Caco-2 (cell line): ENCODE measurements around the gene SHMT1. TPM values are rescaled to one million over a fixed set of nuclear protein-coding genes. Genes with fewer than 3 reads are reported as not detected.
A peak's percentile ranks its signal among the peaks of the same experiment; 100 is the strongest.
"Not testable (repeated sequence)": the region's sequence is repeated elsewhere in the genome, so short reads cannot be mapped to it uniquely, and the experiment has no call there.

ENCODE experiments used
- BruUV-seq: library from RNA; stranded (reverse); fragments of 400-500 nt; replicated peaks from 2 replicates; lab custom pipeline; 2021; lab: Mats Ljungman, UMichigan
- CTCF ChIA-PET: fragments of 300-600 bp; sonication (Branson Sonifier 250); formaldehyde crosslinking; loops from one replicate; lab custom pipeline; 2022; ENCODE audit warnings: antibody characterized with exemption; lab: Charles Lee
- POLR2A ChIA-PET: fragments of 300-600 bp; sonication (Branson Sonifier 250); formaldehyde crosslinking; loops from one replicate; lab custom pipeline; 2022; ENCODE audit warnings: antibody characterized with exemption; lab: Charles Lee
- DNase-seq, 2 experiments: peaks; one replicate each; pipeline versions ENCODE4 v3.0.0 to v3.0.0-alpha.2; 2020 to 2022
- H3K27me3 ChIP-seq: replicated peaks from 2 replicates; pipeline ENCODE4 v1.6.0; 2011; ENCODE audit warnings: low read length; ENCODE audit not compliant: control insufficient read depth, insufficient read depth
- H3K36me3 ChIP-seq: 2 replicates; pipeline ENCODE4 v1.5.1; 2011; ENCODE audit warnings: low read length; ENCODE audit not compliant: control insufficient read depth, insufficient read depth
- H3K4me1 ChIP-seq: fragments of 250-450 bp; sonication (Bioruptor Pico); 2 replicates; pipeline ENCODE4 v1.5.1; 2020; ENCODE audit warnings: mild to moderate bottlenecking
- H3K4me3 ChIP-seq: 2 replicates; pipeline ENCODE4 v1.5.1; 2011; ENCODE audit warnings: low read depth, mild to moderate bottlenecking, control low read depth, low read length
- H3K9me3 ChIP-seq: fragments of 250-450 bp; sonication (Bioruptor Pico); 2 replicates; pipeline ENCODE4 v1.5.1; 2020; ENCODE audit warnings: mild to moderate bottlenecking, moderate library complexity
- H3K27ac Mint-ChIP-seq: one replicate; pipeline ENCODE4 v1.8.0; 2022; ENCODE audit warnings: mixed read lengths; ENCODE audit not compliant: unreplicated experiment
- H3K27me3 Mint-ChIP-seq: one replicate; pipeline ENCODE4 v1.8.0; 2022; ENCODE audit warnings: mixed read lengths; ENCODE audit not compliant: insufficient read depth, unreplicated experiment
- H3K36me3 Mint-ChIP-seq: one replicate; pipeline ENCODE4 v1.8.0; 2022; ENCODE audit warnings: mild to moderate bottlenecking, mixed read lengths; ENCODE audit not compliant: insufficient read depth, unreplicated experiment
- H3K4me1 Mint-ChIP-seq: one replicate; pipeline ENCODE4 v1.8.0; 2022; ENCODE audit warnings: low read depth, mixed read lengths; ENCODE audit not compliant: unreplicated experiment
- H3K4me3 Mint-ChIP-seq: one replicate; pipeline ENCODE4 v1.8.0; 2022; ENCODE audit warnings: mild to moderate bottlenecking, moderate library complexity, mixed read lengths; ENCODE audit not compliant: unreplicated experiment
- H3K9me3 Mint-ChIP-seq: one replicate; pipeline ENCODE4 v1.8.0; 2022; ENCODE audit warnings: mixed read lengths; ENCODE audit not compliant: unreplicated experiment
- intact Hi-C: fragments of 100-400 bp; cut with micrococcal nuclease; formaldehyde crosslinking; loops from one replicate; pipeline ENCODE4 v1.10.0; 2022; ENCODE audit not compliant: unreplicated experiment
- total RNA-seq: library from RNA; stranded (reverse); gene quantifications from 2 replicates; pipeline ENCODE4 v1.2.3, GENCODE V29; 2022
- TF ChIP-seq, protein P1 (sequence below), 2 experiments: fragments of 200-600 bp in 1 of 2; IDR thresholded peaks; 1 replicate in 1 of 2; 2 replicates in 1 of 2; pipeline versions ENCODE4 v1.5.1 to v1.8.0; 2011 to 2022; ENCODE audit warnings: antibody characterized with exemption in 1 of 2, control low read depth in 1 of 2, inconsistent platforms in 1 of 2, low read depth in 1 of 2, low read length in 1 of 2, mild to moderate bottlenecking in 1 of 2, moderate library complexity in 1 of 2; ENCODE audit not compliant: insufficient read depth in 1 of 2, severe bottlenecking in 1 of 2, unreplicated experiment in 1 of 2

Gene SHMT1
- total RNA-seq, 1 experiment from 2014 or later = 72.4 TPM

DNA sequence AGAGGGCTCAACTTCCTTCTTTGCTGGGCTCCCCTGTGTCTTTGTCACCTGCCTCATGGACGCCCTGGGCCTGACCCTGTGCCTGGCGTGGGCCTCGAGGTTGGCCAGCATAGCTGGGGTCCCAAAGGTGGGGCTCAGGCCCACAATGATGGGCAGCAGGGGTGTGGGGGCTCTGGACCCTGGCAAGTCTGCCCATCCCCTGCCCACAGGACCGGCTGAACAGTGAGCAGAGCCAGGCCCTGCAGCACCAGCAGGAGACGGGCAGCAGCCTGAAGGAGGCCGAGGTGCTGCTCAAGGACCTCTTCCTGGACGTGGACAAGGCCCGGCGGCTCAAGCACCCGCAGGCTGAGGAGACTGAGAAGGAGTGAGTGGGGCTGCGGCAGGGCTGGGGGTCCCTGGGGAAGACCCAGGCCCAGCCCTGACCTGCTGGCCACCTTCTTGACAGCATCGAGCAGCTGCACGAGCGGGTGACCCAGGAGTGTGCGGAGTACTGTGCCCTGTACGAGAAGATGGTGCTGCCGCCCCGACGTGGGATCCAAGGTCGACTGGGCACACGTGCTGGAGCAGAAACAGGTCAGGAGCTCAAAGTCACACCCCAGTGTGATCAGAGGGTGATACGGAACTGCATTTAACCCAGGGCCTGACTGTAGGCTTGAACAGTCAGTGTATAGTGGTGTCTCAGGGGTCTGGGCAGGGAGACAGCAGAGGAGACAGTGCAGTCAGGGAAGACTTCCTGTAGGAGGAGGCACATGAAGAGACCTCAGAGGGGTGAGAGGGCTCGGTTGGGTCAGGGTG, 18.0 kb upstream of the SHMT1 start:
- Histone ChIP-seq H3K36me3 (no peaks in the 10 kb centered on the region), H3K4me3 (no peak overlapping the region), H3K9me3 (no peaks in the 10 kb centered on the region), H3K4me1 (no peaks in the 10 kb centered on the region), H3K27me3 (no peaks in the 10 kb centered on the region)
- BruUV-seq = no TSS peak
- peak; percentile 0 to 37 for DNase-seq
- Mint-ChIP-seq H3K9me3 (no peaks in the 10 kb centered on the region), H3K36me3 (no peaks in the 10 kb centered on the region), H3K4me3 (no peak overlapping the region), H3K27ac (no peak overlapping the region), H3K4me1 (no peaks in the 10 kb centered on the region), H3K27me3 (no peaks in the 10 kb centered on the region)
- intact Hi-C loops = no loop called here
- ChIA-PET CTCF (no interaction called here), POLR2A (no interaction called here)
- TF ChIP-seq, protein P1, sequence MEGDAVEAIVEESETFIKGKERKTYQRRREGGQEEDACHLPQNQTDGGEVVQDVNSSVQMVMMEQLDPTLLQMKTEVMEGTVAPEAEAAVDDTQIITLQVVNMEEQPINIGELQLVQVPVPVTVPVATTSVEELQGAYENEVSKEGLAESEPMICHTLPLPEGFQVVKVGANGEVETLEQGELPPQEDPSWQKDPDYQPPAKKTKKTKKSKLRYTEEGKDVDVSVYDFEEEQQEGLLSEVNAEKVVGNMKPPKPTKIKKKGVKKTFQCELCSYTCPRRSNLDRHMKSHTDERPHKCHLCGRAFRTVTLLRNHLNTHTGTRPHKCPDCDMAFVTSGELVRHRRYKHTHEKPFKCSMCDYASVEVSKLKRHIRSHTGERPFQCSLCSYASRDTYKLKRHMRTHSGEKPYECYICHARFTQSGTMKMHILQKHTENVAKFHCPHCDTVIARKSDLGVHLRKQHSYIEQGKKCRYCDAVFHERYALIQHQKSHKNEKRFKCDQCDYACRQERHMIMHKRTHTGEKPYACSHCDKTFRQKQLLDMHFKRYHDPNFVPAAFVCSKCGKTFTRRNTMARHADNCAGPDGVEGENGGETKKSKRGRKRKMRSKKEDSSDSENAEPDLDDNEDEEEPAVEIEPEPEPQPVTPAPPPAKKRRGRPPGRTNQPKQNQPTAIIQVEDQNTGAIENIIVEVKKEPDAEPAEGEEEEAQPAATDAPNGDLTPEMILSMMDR (IDR thresholded peaks at IDR 0.05; ENCODE audit: insufficient read depth in 1 of 2, low read depth in 1 of 2, low read length in 1 of 2, severe bottlenecking in 1 of 2, unreplicated experiment in 1 of 2) = no peak

DNA sequence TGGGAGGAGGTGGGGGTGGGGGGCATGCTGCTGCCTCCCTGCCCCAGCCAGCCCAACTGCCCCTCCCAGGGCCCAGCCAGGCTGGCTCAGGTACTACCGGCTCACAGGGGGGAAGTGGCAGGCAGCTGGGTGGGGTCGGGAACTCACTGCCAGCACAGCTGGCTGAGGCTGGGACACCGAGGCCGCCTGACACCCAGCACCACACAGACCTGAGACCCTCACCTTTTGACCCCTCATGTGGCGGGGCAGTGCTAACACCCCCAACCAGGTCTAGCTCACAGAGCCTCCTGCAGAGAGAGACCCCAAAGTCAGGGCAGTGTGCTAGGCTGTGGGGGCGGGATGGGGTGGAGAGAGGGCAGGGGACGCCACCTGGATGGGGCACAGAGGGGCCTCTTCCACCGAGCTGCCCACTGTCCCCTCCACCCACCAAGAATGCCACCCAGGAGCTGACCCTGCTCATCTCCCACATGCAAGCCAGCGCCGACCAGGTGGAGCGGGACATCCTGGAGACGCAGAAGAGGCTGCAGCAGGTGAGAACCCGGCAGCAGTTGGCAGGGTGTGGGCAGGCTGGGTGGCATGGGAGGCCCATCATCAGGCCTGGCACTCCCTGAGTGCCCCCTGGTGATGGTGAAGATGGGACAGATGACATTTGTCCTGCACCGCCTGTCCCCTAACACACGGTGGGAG, 17.3 kb upstream of the SHMT1 start:
- Mint-ChIP-seq H3K27ac (no peak overlapping the region), H3K27me3 (no peaks in the 10 kb centered on the region), H3K36me3 (no peaks in the 10 kb centered on the region), H3K4me3 (no peak overlapping the region), H3K4me1 (no peaks in the 10 kb centered on the region), H3K9me3 (no peaks in the 10 kb centered on the region)
- no peaks in the 10 kb centered on the region for H3K36me3 ChIP-seq
- ChIA-PET CTCF (no interaction called here), POLR2A (no interaction called here)
- intact Hi-C loops = no loop called here
- no TSS peak for BruUV-seq
- H3K9me3 ChIP-seq = no peaks in the 10 kb centered on the region
- TF ChIP-seq, protein P1 (IDR thresholded peaks at IDR 0.05; ENCODE audit: insufficient read depth in 1 of 2, low read depth in 1 of 2, low read length in 1 of 2, severe bottlenecking in 1 of 2, unreplicated experiment in 1 of 2) = no peak
- no peaks in the 10 kb centered on the region for H3K4me1 ChIP-seq
- no peaks in the 10 kb centered on the region for H3K27me3 ChIP-seq
- peak in 1 of 2 experiments; percentile 25 for DNase-seq
- H3K4me3 ChIP-seq = no peak overlapping the region

GRCh38 chr17:18379246-18380146, 16.1 kb upstream of the SHMT1 start:
- DNase-seq = peak in 1 of 2 experiments; percentile 32
- no peak overlapping the region for H3K4me3 Mint-ChIP-seq
- Histone ChIP-seq H3K4me1 (no peaks in the 10 kb centered on the region), H3K4me3 (no peak overlapping the region), H3K36me3 (no peaks in the 10 kb centered on the region), H3K27me3 (no peaks in the 10 kb centered on the region), H3K9me3 (no peaks in the 10 kb centered on the region)
- TF ChIP-seq, protein P1 (IDR thresholded peaks at IDR 0.05; ENCODE audit: insufficient read depth in 1 of 2, low read depth in 1 of 2, low read length in 1 of 2, severe bottlenecking in 1 of 2, unreplicated experiment in 1 of 2) = no peak
- intact Hi-C loops = no loop called here
- POLR2A ChIA-PET = no interaction called here
- H3K9me3 Mint-ChIP-seq = no peaks in the 10 kb centered on the region
- BruUV-seq = no TSS peak
- CTCF ChIA-PET = no interaction called here
- H3K4me1 Mint-ChIP-seq = no peaks in the 10 kb centered on the region
- H3K27ac Mint-ChIP-seq = no peak overlapping the region
- H3K36me3 Mint-ChIP-seq = no peaks in the 10 kb centered on the region
- no peaks in the 10 kb centered on the region for H3K27me3 Mint-ChIP-seq

DNA sequence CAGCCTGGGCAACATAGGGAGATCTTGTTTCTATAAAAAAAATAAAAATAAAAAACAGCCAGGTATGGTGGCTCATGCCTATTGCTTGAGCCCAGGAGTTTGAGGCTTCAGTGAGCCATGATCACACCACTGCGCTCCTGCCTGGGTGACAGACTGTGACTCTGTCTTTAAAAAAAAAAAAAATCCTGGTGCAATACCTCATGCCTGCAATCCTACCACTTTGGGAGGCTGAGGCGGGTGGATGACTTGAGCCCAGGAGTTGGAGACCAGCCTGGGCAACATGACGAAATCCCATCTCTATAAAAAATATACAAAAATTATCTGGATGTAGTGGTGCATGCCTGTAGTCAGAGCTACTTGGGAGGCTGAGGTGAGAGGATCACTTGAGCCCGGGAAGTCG, 15.3 kb upstream of the SHMT1 start:
- H3K36me3 Mint-ChIP-seq, H3K9me3 Mint-ChIP-seq, H3K27ac Mint-ChIP-seq, H3K36me3 ChIP-seq, H3K9me3 ChIP-seq, H3K4me1 Mint-ChIP-seq, H3K27me3 ChIP-seq, CTCF ChIA-PET, H3K27me3 Mint-ChIP-seq, H3K4me1 ChIP-seq, DNase-seq, POLR2A ChIA-PET, intact Hi-C loops, BruUV-seq, H3K4me3 Mint-ChIP-seq, H3K4me3 ChIP-seq: not testable (repeated sequence)
